HFF-Myc (cell line): ENCODE measurements around the gene SSU72.

ENCODE experiments used
- DNase-seq: peaks from one replicate; pipeline ENCODE4 v3.0.0-alpha.2; 2011; ENCODE audit warnings: low read depth; ENCODE audit errors: extremely low read depth
- H3K4me3 ChIP-seq: replicated peaks from 2 replicates; pipeline ENCODE4 v1.5.1; 2011; ENCODE audit warnings: low read depth, mild to moderate bottlenecking, control low read depth, low read length
- CTCF ChIP-seq: IDR thresholded peaks from 2 replicates; pipeline ENCODE4 v1.5.1; 2012; ENCODE audit warnings: mild to moderate bottlenecking, low read depth, low read length, control low read depth; ENCODE audit errors: missing control alignments

The SSU72 gene

GRCh38 chr1:1603671-1604373 is 29.2 kb upstream of the SSU72 start:
- TF ChIP-seq CTCF: no peak
- no peak for DNase-seq
- no peak overlapping the region for H3K4me3 ChIP-seq

- no peak for TF ChIP-seq CTCF
- H3K4me3 ChIP-seq: no peak overlapping the region
- no peak for DNase-seq
These were observed 28.4 kb upstream of the SSU72 start for GRCh38 chr1:1602968-1603506.

- no peak for DNase-seq
- no peak overlapping the region for H3K4me3 ChIP-seq
These were observed 27.8 kb upstream of the SSU72 start for GRCh38 chr1:1602304-1602967.

GRCh38 chr1:1601564-1602303 is 27.1 kb upstream of the SSU72 start:
- no peak for TF ChIP-seq CTCF
- no peak for DNase-seq
- no peak overlapping the region for H3K4me3 ChIP-seq

More at GRCh38 chr1:1602304-1602967, 27.8 kb upstream of the SSU72 start:
- no peak for TF ChIP-seq CTCF

GRCh38 chr1:1600861-1601563 is 26.3 kb upstream of the SSU72 start:
- H3K4me3 ChIP-seq: no peak overlapping the region
- TF ChIP-seq CTCF: no peak
- no peak for DNase-seq

DNA sequence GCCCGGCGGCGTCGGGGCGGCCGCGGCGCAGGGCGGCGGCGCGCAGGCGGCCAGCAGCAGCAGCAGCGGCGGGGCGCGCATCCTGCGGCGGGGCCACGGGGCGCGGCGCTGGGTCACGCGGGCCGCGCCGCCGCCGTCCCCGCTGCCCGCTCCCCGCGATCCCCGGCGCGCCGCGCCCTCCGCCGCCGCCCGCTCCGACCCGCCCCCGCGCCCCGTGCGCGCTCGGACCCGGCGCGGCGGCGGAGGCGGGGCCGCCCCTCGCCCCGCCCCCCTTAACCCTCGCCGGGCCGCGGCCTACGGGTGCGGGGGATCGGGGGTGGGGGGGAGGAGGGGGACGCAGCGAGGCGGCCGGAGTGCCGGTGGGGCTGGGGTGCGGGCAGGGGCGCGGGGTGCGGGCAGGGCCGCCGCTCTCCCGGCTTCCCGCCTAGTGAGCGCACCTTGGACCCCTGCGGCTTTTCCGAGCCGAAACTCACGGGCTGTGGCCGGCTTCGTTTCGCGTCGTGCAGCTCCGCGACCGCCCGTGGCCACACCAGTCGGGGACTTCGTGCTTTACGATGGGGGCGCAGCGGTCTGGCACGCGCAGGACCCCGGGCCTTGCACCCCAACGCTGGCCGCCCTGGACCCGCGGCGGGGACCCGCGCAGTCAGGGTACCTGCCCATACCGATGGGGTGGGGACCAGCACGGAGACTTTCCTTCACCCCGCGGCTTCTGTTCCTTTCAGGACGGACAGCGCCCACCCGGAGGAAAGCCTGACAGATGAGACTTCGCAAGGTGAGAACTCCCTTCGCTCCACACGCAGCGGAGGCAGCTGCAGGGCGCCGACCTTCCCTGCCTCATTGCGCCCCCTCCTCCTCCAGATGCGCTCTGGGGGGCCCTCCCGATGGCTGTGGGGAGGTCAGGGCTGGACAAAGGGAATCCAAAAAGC is 25.5 kb upstream of the SSU72 start, which contains the start of gene FNDC10:
TSS of gene FNDC10 (minus strand) at position 201 of the 926 bp plus-strand sequence. CDS start at position 81, 120 bp downstream.
- no peak for DNase-seq
- H3K4me3 ChIP-seq: peak within 1 kb of the TSS; percentile 20; the same call in 1 of the 2 replicates
- no peak for TF ChIP-seq CTCF
